Ovary (tissue), 3 donors: Measurements from ENCODE around the gene NDST1.

ENCODE experiments used
- CTCF ChIP-seq, 3 donors: fragments of 450-650 bp in 2 of 3; fragments of 200-600 bp in 1 of 3; IDR thresholded peaks; one replicate each; pipeline versions ENCODE4 v1.5.1 to v1.8.0; 2016 to 2022; ENCODE audit warnings: antibody characterized with exemption in 3 of 3, mild to moderate bottlenecking in 1 of 3
- EP300 ChIP-seq: sonication (generic); formaldehyde crosslinking; IDR thresholded peaks from one replicate; pipeline ENCODE4 v1.6.1; 2017; ENCODE audit warnings: antibody characterized with exemption
- POLR2A ChIP-seq: fragments of 450-650 bp; IDR thresholded peaks from one replicate; pipeline ENCODE4 v1.6.1; 2017; ENCODE audit warnings: antibody characterized with exemption, mild to moderate bottlenecking, moderate library complexity
- donor health status: DM: no; HTN: no; CAD: no.

- TF ChIP-seq CTCF (IDR thresholded peaks at IDR 0.05) (no peak), EP300 (no peak), POLR2A (no peak)
Observed at GRCh38 chr5:150481972-150482406, 25.9 kb upstream of the NDST1 start.
